H9 (cell line): Measurements from ENCODE around the gene TMEM164. TPM values are rescaled to one million over a fixed set of nuclear protein-coding genes. Genes with fewer than 3 reads are reported as not detected.

Experiments
- DNase-seq: peaks from one replicate; pipeline ENCODE4 v3.0.0-alpha.2; 2017
- H2AFZ ChIP-seq: one replicate; pipeline ENCODE4 v1.6.1; 2013; ENCODE audit warnings: mild to moderate bottlenecking, low read length, control low read depth, moderate library complexity
- H2AK5ac ChIP-seq: 2 replicates; pipeline ENCODE4 v1.6.1; 2013; ENCODE audit warnings: low read length, control low read depth, mixed read lengths; ENCODE audit not compliant: insufficient read length
- H2BK120ac ChIP-seq: one replicate; pipeline ENCODE4 v1.6.1; 2013; ENCODE audit warnings: low read depth, mild to moderate bottlenecking, low read length, control low read depth, inconsistent platforms; ENCODE audit not compliant: poor library complexity, severe bottlenecking
- H2BK12ac ChIP-seq: 2 replicates; pipeline ENCODE4 v1.6.1; 2013; ENCODE audit warnings: low read length, control low read depth, mixed read lengths, low read depth; ENCODE audit not compliant: insufficient read length
- H2BK15ac ChIP-seq: 2 replicates; pipeline ENCODE4 v1.6.1; 2013; ENCODE audit warnings: low read depth, low read length, control low read depth
- H2BK20ac ChIP-seq: one replicate; pipeline ENCODE4 v1.6.1; 2013; ENCODE audit warnings: low read depth, mild to moderate bottlenecking, low read length, control low read depth, inconsistent platforms; ENCODE audit not compliant: poor library complexity, severe bottlenecking
- H2BK5ac ChIP-seq: 2 replicates; pipeline ENCODE4 v1.6.1; 2013; ENCODE audit warnings: low read length, control low read depth, mixed read lengths; ENCODE audit not compliant: insufficient read length
- H3K14ac ChIP-seq: 2 replicates; pipeline ENCODE4 v1.6.1; 2013; ENCODE audit warnings: low read length, control low read depth; ENCODE audit not compliant: insufficient read depth
- H3K18ac ChIP-seq: 2 replicates; pipeline ENCODE4 v1.6.1; 2013; ENCODE audit warnings: low read depth, mild to moderate bottlenecking, mixed read lengths, low read length, control low read depth; ENCODE audit not compliant: insufficient read length
- H3K23ac ChIP-seq: 2 replicates; pipeline ENCODE4 v1.6.1; 2013; ENCODE audit warnings: low read length, control low read depth, mixed read lengths, low read depth; ENCODE audit not compliant: insufficient read length
- H3K23me2 ChIP-seq: 2 replicates; pipeline ENCODE4 v1.6.1; 2013; ENCODE audit warnings: low read depth, mild to moderate bottlenecking, mixed read lengths, low read length, control low read depth; ENCODE audit not compliant: insufficient read length, poor library complexity, severe bottlenecking
- H3K27ac ChIP-seq: 2 replicates; pipeline ENCODE4 v1.5.1; 2013; ENCODE audit warnings: low read length, control low read depth, mixed read lengths, low read depth; ENCODE audit not compliant: insufficient read length
- H3K27me3 ChIP-seq: 2 replicates; pipeline ENCODE4 v1.6.1; 2013; ENCODE audit warnings: low read length, control low read depth, inconsistent platforms; ENCODE audit not compliant: insufficient read depth
- H3K4ac ChIP-seq: 2 replicates; pipeline ENCODE4 v1.6.1; 2013; ENCODE audit warnings: low read depth, mild to moderate bottlenecking, control low read depth, inconsistent platforms, low read length, moderate library complexity
- H3K4me1 ChIP-seq: 2 replicates; pipeline ENCODE4 v1.6.1; 2013; ENCODE audit warnings: low read length, control low read depth, inconsistent platforms; ENCODE audit not compliant: insufficient read depth
- H3K4me2 ChIP-seq: 2 replicates; pipeline ENCODE4 v1.6.1; 2013; ENCODE audit warnings: low read length, control low read depth, mixed read lengths; ENCODE audit not compliant: insufficient read length, insufficient read depth
- H3K56ac ChIP-seq: 2 replicates; pipeline ENCODE4 v1.6.1; 2013; ENCODE audit warnings: low read depth, mild to moderate bottlenecking, mixed read lengths, low read length, control low read depth; ENCODE audit not compliant: insufficient read length
- H3K79me1 ChIP-seq: 2 replicates; pipeline ENCODE4 v1.6.1; 2013; ENCODE audit warnings: low read depth, mild to moderate bottlenecking, moderate library complexity, low read length, control low read depth, inconsistent platforms; ENCODE audit not compliant: insufficient read depth, poor library complexity, severe bottlenecking
- H3K79me2 ChIP-seq: 2 replicates; pipeline ENCODE4 v1.6.1; 2013; ENCODE audit warnings: low read length, control low read depth, inconsistent platforms; ENCODE audit not compliant: insufficient read depth
- H3K9ac ChIP-seq: 2 replicates; pipeline ENCODE4 v1.6.1; 2013; ENCODE audit warnings: low read length, control low read depth, mixed read lengths; ENCODE audit not compliant: insufficient read length; ENCODE audit errors: extremely low read depth
- H3K9me3 ChIP-seq: one replicate; pipeline ENCODE4 v1.6.1; 2013; ENCODE audit warnings: low read depth, low read length, inconsistent platforms; ENCODE audit not compliant: control insufficient read depth
- H3T11ph ChIP-seq: one replicate; pipeline ENCODE4 v1.6.1; 2013; ENCODE audit warnings: mild to moderate bottlenecking, low read length, control low read depth, inconsistent platforms
- H4K20me1 ChIP-seq: one replicate; pipeline ENCODE4 v1.6.1; 2013; ENCODE audit not compliant: control insufficient read depth, insufficient read length, insufficient read depth
- H4K5ac ChIP-seq: 2 replicates; pipeline ENCODE4 v1.6.1; 2013; ENCODE audit warnings: low read depth, mild to moderate bottlenecking, mixed read lengths, low read length, control low read depth; ENCODE audit not compliant: insufficient read length
- H4K8ac ChIP-seq: replicated peaks from 2 replicates; pipeline ENCODE4 v1.6.1; 2013; ENCODE audit warnings: low read length, control low read depth, mixed read lengths, low read depth; ENCODE audit not compliant: insufficient read length
- H4K91ac ChIP-seq: 2 replicates; pipeline ENCODE4 v1.6.1; 2013; ENCODE audit warnings: low read depth, mild to moderate bottlenecking, moderate library complexity, mixed read lengths, low read length, control low read depth; ENCODE audit not compliant: insufficient read length
- H3K27ac Mint-ChIP-seq, 3 experiments: 2 replicates in 2 of 3; 3 replicates in 1 of 3; pipeline ENCODE4 v1.8.0; 2020 to 2021; ENCODE audit warnings: mixed read lengths in 3 of 3, mild to moderate bottlenecking in 1 of 3, moderate library complexity in 1 of 3
- H3K27me3 Mint-ChIP-seq: 2 replicates; pipeline ENCODE4 v1.8.0; 2021; ENCODE audit warnings: low read depth, mild to moderate bottlenecking, moderate library complexity, mixed read lengths
- H3K36me3 Mint-ChIP-seq, 3 experiments: 2 replicates in 2 of 3; 3 replicates in 1 of 3; pipeline ENCODE4 v1.8.0; 2020 to 2021; ENCODE audit warnings: low read depth in 3 of 3, mixed read lengths in 3 of 3; ENCODE audit not compliant: insufficient read depth in 1 of 3
- H3K4me1 Mint-ChIP-seq, 2 experiments: 2 replicates each; pipeline ENCODE4 v1.8.0; 2020; ENCODE audit warnings: mixed read lengths in 2 of 2
- H3K4me3 Mint-ChIP-seq, 2 experiments: 2 replicates in 1 of 2; 3 replicates in 1 of 2; pipeline ENCODE4 v1.8.0; 2020 to 2021; ENCODE audit warnings: mild to moderate bottlenecking in 2 of 2, mixed read lengths in 2 of 2, moderate library complexity in 1 of 2
- H3K9me3 Mint-ChIP-seq, 2 experiments: 2 replicates in 1 of 2; 3 replicates in 1 of 2; pipeline ENCODE4 v1.8.0; 2020; ENCODE audit warnings: mild to moderate bottlenecking in 2 of 2, mixed read lengths in 2 of 2, moderate library complexity in 1 of 2
- CTCF ChIP-seq: fragments of 200-600 bp; sonication (generic); conservative IDR thresholded peaks from 3 replicates; pipeline ENCODE4 v1.8.0; 2021; ENCODE audit warnings: antibody characterized with exemption, mild to moderate bottlenecking
- WGBS: extraction: QIAGEN DNeasy Blood & Tissue Kit; methylation state at CpG from one replicate; pipeline ENCODE4 v1.1.7; 2013; ENCODE audit warnings: missing lambda C conversion rate, low lambda C conversion rate, mixed read lengths; ENCODE audit not compliant: insufficient read length; ENCODE audit errors: extremely low coverage; 5-methylcytosine and 5-hydroxymethylcytosine counted together
- total RNA-seq: library from RNA; stranded (reverse); gene quantifications from 2 replicates; pipeline ENCODE4 v1.2.1, GENCODE V29; 2021

Gene TMEM164
- total RNA-seq, 1 experiment from 2014 or later, result 30.4 TPM

GRCh38 chrX:110175696-110176095 is 172.8 kb downstream of the TMEM164 start:
- no peak overlapping the region for H4K5ac ChIP-seq
- H3K79me2 ChIP-seq, result no peaks in the 10 kb centered on the region
- Mint-ChIP-seq H3K4me1 (peaks cover 24 to 28% of the 10 kb centered on the region in 2 experiments), H3K9me3 (no peaks in the 10 kb centered on the region), H3K4me3 (no peak overlapping the region), H3K27ac (no peak overlapping the region; a peak in 1 of 7 replicates), H3K36me3 (peaks cover 11 to 25% (median 23%) of the 10 kb centered on the region in 3 experiments), H3K27me3 (no peaks in the 10 kb centered on the region)
- H3K23ac ChIP-seq, result no peak overlapping the region
- H2BK12ac ChIP-seq, result no peak overlapping the region
- no peak overlapping the region for H3T11ph ChIP-seq
- no peak overlapping the region for H3K4me2 ChIP-seq
- H2AFZ ChIP-seq, result no peak overlapping the region
- H2BK5ac ChIP-seq, result no peak overlapping the region
- H3K9ac ChIP-seq, result no peak overlapping the region
- no peaks in the 10 kb centered on the region for H4K20me1 ChIP-seq
- H3K9me3 ChIP-seq, result no peaks in the 10 kb centered on the region
- no peak overlapping the region for H3K4ac ChIP-seq
- no peak overlapping the region for H2BK120ac ChIP-seq
- no peak overlapping the region for H3K18ac ChIP-seq
- DNase-seq, result no peak
- no peak overlapping the region for H3K27ac ChIP-seq
- TF ChIP-seq CTCF, result no peak
- no peak overlapping the region for H2AK5ac ChIP-seq
- no peaks in the 10 kb centered on the region for H3K23me2 ChIP-seq
- H3K56ac ChIP-seq, result no peak overlapping the region
- no peak overlapping the region for H3K14ac ChIP-seq
- H2BK20ac ChIP-seq, result no peak overlapping the region
- no peaks in the 10 kb centered on the region for H3K27me3 ChIP-seq
- WGBS, result no CpG with 5 or more reads among the region's 3 CpGs
- H3K79me1 ChIP-seq, result no peaks in the 10 kb centered on the region
- peaks cover 10% of the 10 kb centered on the region; the same call in 1 of the 2 replicates for H3K4me1 ChIP-seq
- no peak overlapping the region for H4K91ac ChIP-seq
- no peak overlapping the region for H4K8ac ChIP-seq
- no peak overlapping the region for H2BK15ac ChIP-seq
